ENCODE measurements around the gene DLGAP5. TPM values are rescaled to one million over a fixed set of nuclear protein-coding genes. Genes with fewer than 3 reads are reported as not detected.

Gene DLGAP5
- total RNA-seq, 3 donors from 2014 or later: under 0.01 to 1.8 (median 0.15) TPM

GRCh38 chr14:55198749-55199148 lies 7.4 kb upstream of the DLGAP5 start:
- intact Hi-C loops (cut with DNase I; ENCODE audit: low total_unique reads): no loop called here
- Histone ChIP-seq H3K36me3 (no peaks in the 10 kb centered on the region), H3K9me3 (no peaks in the 10 kb centered on the region), H3K27ac (no peak overlapping the region), H3K4me3 (no peak overlapping the region), H3K4me1 (no peaks in the 10 kb centered on the region), H3K27me3 (no peaks in the 10 kb centered on the region)
- no peak for DNase-seq (ENCODE audit: low spot score in 2 of 2)
- no peak for TF ChIP-seq POLR2AphosphoS5 (IDR thresholded peaks at IDR 0.05)

GRCh38 chr14:55194656-55195355 lies 3.4 kb upstream of the DLGAP5 start:
- H3K27me3 ChIP-seq: no peaks in the 10 kb centered on the region
- H3K4me3 ChIP-seq: no peak overlapping the region
- no peak for DNase-seq (ENCODE audit: low spot score in 2 of 2)
- H3K27ac ChIP-seq: no peak overlapping the region
- H3K36me3 ChIP-seq: no peaks in the 10 kb centered on the region
- peaks cover 0 to 3% of the 10 kb centered on the region in 2 donors for H3K4me1 ChIP-seq
- TF ChIP-seq CTCF (IDR thresholded peaks at IDR 0.05): no peak
- no peak for TF ChIP-seq POLR2A (IDR thresholded peaks at IDR 0.05)
- TF ChIP-seq POLR2AphosphoS5 (IDR thresholded peaks at IDR 0.05): no peak
- intact Hi-C loops (cut with DNase I; ENCODE audit: low total_unique reads): no loop called here
- no peaks in the 10 kb centered on the region for H3K9me3 ChIP-seq

- H3K4me1 ChIP-seq: peaks cover 0 to 3% of the 10 kb centered on the region in 2 donors
- no peaks in the 10 kb centered on the region for H3K27me3 ChIP-seq
- H3K27ac ChIP-seq: peak overlapping the region in 1 of 2 donors; percentile 82
- TF ChIP-seq POLR2A (IDR thresholded peaks at IDR 0.05): no peak
- no peak for TF ChIP-seq POLR2AphosphoS5 (IDR thresholded peaks at IDR 0.05)
- TF ChIP-seq CTCF (IDR thresholded peaks at IDR 0.05): no peak
- DNase-seq (ENCODE audit: low spot score in 2 of 2): no peak
- H3K36me3 ChIP-seq: no peaks in the 10 kb centered on the region
- no peaks in the 10 kb centered on the region for H3K9me3 ChIP-seq
- H3K4me3 ChIP-seq: peak overlapping the region; percentile 47 to 69 (median 60)
- intact Hi-C loops (cut with DNase I; ENCODE audit: low total_unique reads): no loop called here
Measured at GRCh38 chr14:55192054-55192621, 753 bp upstream of the DLGAP5 start.

- intact Hi-C loops (cut with DNase I; ENCODE audit: low total_unique reads): no loop called here
- DNase-seq (ENCODE audit: low spot score in 2 of 2): no peak
- no peaks in the 10 kb centered on the region for H3K27me3 ChIP-seq
- no peak for TF ChIP-seq CTCF (IDR thresholded peaks at IDR 0.05)
- no peak for TF ChIP-seq POLR2A (IDR thresholded peaks at IDR 0.05)
- no peak for TF ChIP-seq POLR2AphosphoS5 (IDR thresholded peaks at IDR 0.05)
- peak overlapping the region; percentile 47 to 69 (median 60) for H3K4me3 ChIP-seq
- no peaks in the 10 kb centered on the region for H3K9me3 ChIP-seq
- no peak overlapping the region for H3K27ac ChIP-seq
- H3K36me3 ChIP-seq: no peaks in the 10 kb centered on the region
- peaks cover 0 to 3% of the 10 kb centered on the region in 2 donors for H3K4me1 ChIP-seq
Measured at GRCh38 chr14:55190906-55191202, 531 bp downstream of the DLGAP5 start.

GRCh38 chr14:55188686-55189295 lies 2.6 kb downstream of the DLGAP5 start:
- H3K4me3 ChIP-seq: no peak overlapping the region
- DNase-seq (ENCODE audit: low spot score in 2 of 2): no peak
- no peaks in the 10 kb centered on the region for H3K27me3 ChIP-seq
- intact Hi-C loops (cut with DNase I; ENCODE audit: low total_unique reads): no loop called here
- peaks cover 0 to 3% of the 10 kb centered on the region in 2 donors for H3K4me1 ChIP-seq
- TF ChIP-seq CTCF (IDR thresholded peaks at IDR 0.05) (no peak), POLR2AphosphoS5 (IDR thresholded peaks at IDR 0.05) (no peak), POLR2A (IDR thresholded peaks at IDR 0.05) (no peak)
- H3K36me3 ChIP-seq: no peaks in the 10 kb centered on the region
- no peaks in the 10 kb centered on the region for H3K9me3 ChIP-seq
- H3K27ac ChIP-seq: no peak overlapping the region
